M059J (cell line): Measurements from ENCODE around the gene CARS1. TPM values are rescaled to one million over a fixed set of nuclear protein-coding genes. Genes with fewer than 3 reads are reported as not detected.
A peak's percentile ranks its signal among the peaks of the same experiment; 100 is the strongest.

Experiments
- DNase-seq: peaks from one replicate; pipeline ENCODE4 v3.0.0-alpha.2; 2012; ENCODE audit warnings: low read depth
- total RNA-seq: library from RNA; depleted of rRNA; stranded (reverse); fragments of >200 nt; shearing (Covaris generic); gene quantifications from 2 replicates; pipeline ENCODE4 v1.2.3, GENCODE V29; 2014

Gene CARS1
- total RNA-seq, 1 experiment from 2014 or later, result 58.8 TPM

- peak; percentile 96 for DNase-seq
These were observed 64.8 kb downstream of the CARS1 start, which contains the start of gene NAP1L4 for GRCh38 chr11:2992234-2992996. NAP1L4 (minus strand) TSS chr11:2992329; CDS start chr11:2979220, 13,109 bp downstream.

- peak; percentile 47 for DNase-seq
These were observed 65.6 kb downstream of the CARS1 start for GRCh38 chr11:2991452-2992233.

- peak; percentile 38 for DNase-seq
These were observed 66.4 kb downstream of the CARS1 start for GRCh38 chr11:2990617-2991451.

DNA sequence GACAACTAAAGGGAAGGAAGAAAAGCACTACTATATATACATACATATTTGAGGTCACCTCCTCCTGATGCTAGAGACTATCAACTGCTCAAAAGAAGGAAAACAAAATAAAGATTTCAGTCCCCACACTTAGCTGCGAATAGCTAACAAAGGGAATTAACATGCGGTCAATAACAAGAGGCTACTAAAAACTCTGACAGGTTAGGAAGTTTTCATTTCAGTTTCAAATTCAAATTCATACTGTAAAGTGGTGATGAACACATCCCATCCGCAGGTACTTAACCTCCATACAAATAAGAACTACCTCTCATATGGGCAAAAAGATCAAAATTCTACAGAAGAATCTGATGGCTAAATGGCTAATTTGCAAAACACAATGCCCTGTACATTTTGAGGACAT is 67.7 kb downstream of the CARS1 start:
- no peak for DNase-seq

DNA sequence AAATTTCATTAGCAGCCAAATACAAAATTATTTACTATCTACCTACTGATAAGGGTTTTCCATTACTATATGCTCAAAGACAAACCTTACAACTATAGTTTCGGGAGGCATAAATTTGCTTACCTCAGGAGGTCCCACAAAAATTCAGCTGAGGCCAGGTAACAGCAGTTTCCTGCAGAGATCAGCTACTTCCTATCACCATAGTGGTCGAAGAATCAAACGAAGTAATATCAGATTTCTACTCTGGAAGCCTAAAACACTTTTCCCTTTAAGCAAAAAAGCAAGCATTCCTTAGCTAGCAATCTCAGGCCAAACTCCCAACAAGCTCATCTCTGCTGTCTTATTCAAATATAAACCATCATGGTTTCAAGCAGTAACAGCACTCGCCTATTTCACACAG is 68.2 kb downstream of the CARS1 start:
- DNase-seq, result no peak

- DNase-seq, result no peak
These were observed 69.1 kb downstream of the CARS1 start for GRCh38 chr11:2987881-2988861.

- no peak for DNase-seq
These were observed 73.3 kb downstream of the CARS1 start for GRCh38 chr11:2983908-2984307.

DNA sequence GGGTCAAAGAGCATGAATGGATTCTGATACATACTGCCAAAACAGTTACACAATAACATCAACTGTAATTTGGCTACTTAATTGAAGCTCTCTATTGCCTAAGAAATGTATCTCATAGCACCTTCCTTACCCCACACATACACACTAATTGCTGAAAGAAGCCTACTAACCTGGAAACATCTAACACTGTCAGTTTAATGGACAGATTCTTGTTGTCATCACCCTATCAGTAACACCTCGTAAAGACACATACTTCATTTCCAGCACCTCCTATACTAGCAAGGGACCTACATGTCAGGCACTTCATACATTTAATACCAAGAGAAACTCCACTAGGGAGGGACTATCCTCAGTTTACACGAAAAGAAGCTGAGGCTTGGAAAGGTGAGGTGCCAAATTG is 75.0 kb downstream of the CARS1 start:
- no peak for DNase-seq

DNA sequence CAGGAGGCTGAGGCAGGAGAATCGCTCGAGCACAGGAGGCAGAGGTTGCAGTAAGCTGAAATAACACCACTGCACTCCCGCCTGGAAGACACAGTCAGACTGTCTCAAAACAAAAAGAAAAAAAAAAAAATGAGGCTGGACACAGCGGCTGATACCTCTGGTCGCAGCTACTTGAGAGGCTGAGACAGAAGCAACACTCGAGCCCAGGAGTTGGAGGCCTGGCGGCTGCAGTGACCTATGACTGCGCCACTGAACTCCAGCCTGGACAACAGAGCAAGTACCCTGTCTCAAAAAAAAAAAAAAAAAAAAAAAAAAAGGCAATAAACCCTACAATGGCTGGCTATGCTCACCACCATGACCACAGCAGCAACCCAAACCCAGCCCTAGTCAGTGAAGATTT is 76.1 kb downstream of the CARS1 start:
- DNase-seq, result no peak

- DNase-seq, result no peak
These were observed 76.9 kb downstream of the CARS1 start for GRCh38 chr11:2980168-2980840.

- DNase-seq, result no peak
These were observed 80.1 kb downstream of the CARS1 start for GRCh38 chr11:2977113-2977512.

DNA sequence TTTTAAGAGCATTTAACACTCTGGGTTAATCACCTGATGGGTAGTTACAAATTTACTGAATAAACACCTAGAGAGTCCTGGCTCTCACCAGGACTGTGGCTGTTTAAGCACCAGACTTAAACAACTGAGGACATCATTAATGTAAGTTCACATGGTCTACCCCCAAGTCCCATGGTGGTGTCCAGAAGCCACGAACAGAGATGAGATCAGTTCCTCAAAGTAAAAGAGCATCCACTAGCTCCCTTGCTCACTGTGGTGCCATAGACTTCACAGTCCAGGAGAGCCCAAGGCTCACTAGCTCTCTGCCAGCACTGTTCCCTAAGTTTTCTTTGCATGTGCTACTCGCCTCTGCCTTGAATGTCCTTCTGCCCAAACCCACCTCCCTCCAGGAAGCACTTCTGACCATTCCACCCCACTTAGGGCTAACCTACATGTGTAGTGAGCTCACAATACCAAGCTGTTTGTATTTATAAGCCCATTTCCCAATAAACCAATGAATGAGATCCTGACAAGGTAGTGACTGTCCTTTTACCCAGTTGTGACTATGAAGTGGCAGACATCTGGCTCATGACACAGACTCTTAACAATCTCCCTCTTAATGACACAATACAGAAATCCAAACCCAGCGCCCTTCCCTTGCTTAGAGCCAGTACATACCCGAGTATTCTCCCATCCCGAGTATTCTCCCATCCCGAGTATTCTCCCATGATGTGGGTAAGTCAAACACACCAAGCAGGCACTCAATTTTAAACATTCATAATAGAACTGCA is 80.7 kb downstream of the CARS1 start:
- DNase-seq, result no peak

GRCh38 chr11:2975594-2975993 is 81.6 kb downstream of the CARS1 start:
- DNase-seq, result peak; percentile 47

DNA sequence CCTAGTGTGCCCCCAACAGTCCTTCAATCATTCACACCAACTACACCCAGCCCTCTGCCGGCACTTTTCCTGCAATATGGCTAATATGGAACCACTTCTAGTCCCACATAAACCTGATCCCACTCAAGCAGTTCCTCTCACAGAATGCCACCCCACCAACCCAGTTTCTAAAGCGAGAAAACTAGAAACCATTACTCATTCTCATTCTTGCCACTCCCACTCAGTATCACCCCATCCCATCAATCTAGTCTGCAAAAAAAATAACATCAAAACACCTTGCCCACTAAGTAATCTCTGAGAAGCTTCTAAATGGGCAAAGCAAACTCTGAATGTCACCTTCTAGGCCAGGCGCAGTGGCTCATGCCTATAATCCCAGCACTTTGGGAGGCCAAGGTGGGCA is 83.0 kb downstream of the CARS1 start:
- no peak for DNase-seq

GRCh38 chr11:2968341-2968900 is 88.8 kb downstream of the CARS1 start:
- DNase-seq, result no peak

- no peak for DNase-seq
These were observed 92.4 kb downstream of the CARS1 start for GRCh38 chr11:2964782-2965181.

DNA sequence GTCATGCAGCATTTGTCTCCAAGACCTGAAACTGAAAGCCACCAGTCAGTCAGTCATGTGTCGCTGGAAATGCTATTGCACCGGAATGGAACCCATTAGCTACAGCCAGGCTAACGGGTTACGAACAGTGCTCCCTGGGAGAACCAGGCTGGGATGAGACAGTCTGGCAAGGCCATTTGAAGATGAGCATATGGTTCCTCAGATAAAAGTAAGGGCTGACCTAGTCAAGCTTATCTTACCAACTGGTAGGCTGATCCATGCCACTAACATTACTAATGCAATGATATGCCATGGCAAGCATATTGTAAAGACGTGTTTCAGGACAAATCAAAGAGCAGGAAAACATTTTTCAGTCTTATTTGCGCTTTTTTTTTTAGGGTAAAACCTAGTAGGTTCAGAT is 93.5 kb downstream of the CARS1 start:
- DNase-seq, result no peak

- DNase-seq, result no peak
These were observed 94.0 kb downstream of the CARS1 start for GRCh38 chr11:2963112-2963754.

- DNase-seq, result no peak
These were observed 96.1 kb downstream of the CARS1 start for GRCh38 chr11:2961080-2961479.
